Tibial artery (tissue), 4 donors: ENCODE results near the gene ITPKA.
A peak's percentile ranks its signal among the peaks of the same experiment; 100 is the strongest.

Source experiments
- DNase-seq, 2 donors: peaks; one replicate each; pipeline ENCODE4 v3.0.0-alpha.2; 2019
- H3K27ac ChIP-seq, 2 donors: fragments of 200-600 bp; sonication (generic) in 1 of 2; 1 replicate in 1 of 2; 2 replicates in 1 of 2; pipeline ENCODE4 v1.5.1; 2018 to 2019; ENCODE audit warnings: mild to moderate bottlenecking in 1 of 2
- H3K27me3 ChIP-seq, 2 donors: fragments of 200-600 bp; sonication (generic) in 1 of 2; one replicate each; pipeline versions ENCODE4 v1.5.1 to v1.6.0; 2016 to 2019
- H3K36me3 ChIP-seq, 3 donors: fragments of 200-600 bp; sonication (generic) in 2 of 3; one replicate each; pipeline ENCODE4 v1.5.1; 2016 to 2019; ENCODE audit warnings: mild to moderate bottlenecking in 2 of 3
- H3K4me1 ChIP-seq, 4 donors: fragments of 200-600 bp; sonication (generic) in 2 of 4; 1 replicate in 3 of 4; 2 replicates in 1 of 4; pipeline ENCODE4 v1.5.1; 2016 to 2019
- H3K4me3 ChIP-seq, 2 donors: fragments of 200-600 bp; sonication (generic) in 1 of 2; 1 replicate in 1 of 2; 2 replicates in 1 of 2; pipeline ENCODE4 v1.5.1; 2018 to 2019; ENCODE audit warnings: mild to moderate bottlenecking in 2 of 2
- H3K9me3 ChIP-seq, 3 donors: fragments of 200-600 bp; sonication (generic) in 1 of 3; one replicate each; pipeline ENCODE4 v1.5.1; 2016 to 2019
- CTCF ChIP-seq, 2 experiments: fragments of 200-600 bp in 1 of 2; fragments of 450-650 bp in 1 of 2; IDR thresholded peaks; one replicate each; pipeline ENCODE4 v1.5.1; 2017 to 2019; ENCODE audit warnings: antibody characterized with exemption in 2 of 2, mild to moderate bottlenecking in 1 of 2, moderate library complexity in 1 of 2
- intact Hi-C: fragments of 100-400 bp; cut with DNase I; formaldehyde crosslinking; loops from one replicate; pipeline ENCODE4 v1.15.0; 2023; ENCODE audit warnings: low total_unique reads

Gene ITPKA

GRCh38 chr15:41544650-41545015, 51.0 kb downstream of the ITPKA start:
- intact Hi-C loops = no loop called here

GRCh38 chr15:41545218-41545617, 51.5 kb downstream of the ITPKA start:
- no peak for TF ChIP-seq CTCF (IDR thresholded peaks at IDR 0.05)
- peaks cover 0 to 11% (median 5%) of the 10 kb centered on the region in 4 donors for H3K4me1 ChIP-seq
- DNase-seq = no peak
- H3K36me3 ChIP-seq = no peaks in the 10 kb centered on the region
- no peaks in the 10 kb centered on the region for H3K27me3 ChIP-seq
- no peak overlapping the region for H3K27ac ChIP-seq
- no peak overlapping the region for H3K4me3 ChIP-seq
- intact Hi-C loops = no loop called here
- no peaks in the 10 kb centered on the region for H3K9me3 ChIP-seq

More at GRCh38 chr15:41544650-41545015, 51.0 kb downstream of the ITPKA start:
- no peak for TF ChIP-seq CTCF (IDR thresholded peaks at IDR 0.05)
- Histone ChIP-seq H3K36me3 (no peaks in the 10 kb centered on the region), H3K4me1 (peaks cover 0 to 11% (median 5%) of the 10 kb centered on the region in 4 donors), H3K4me3 (peak overlapping the region; percentile 68 to 81), H3K9me3 (no peaks in the 10 kb centered on the region), H3K27ac (peak overlapping the region in 1 of 2 donors; percentile 83), H3K27me3 (no peaks in the 10 kb centered on the region)
- peak in 1 of 2 donors; percentile 43 for DNase-seq

GRCh38 chr15:41546851-41547786, 53.4 kb downstream of the ITPKA start:
- no peak overlapping the region for H3K27ac ChIP-seq
- no peaks in the 10 kb centered on the region for H3K27me3 ChIP-seq
- peaks cover 0 to 11% (median 5%) of the 10 kb centered on the region in 4 donors for H3K4me1 ChIP-seq
- intact Hi-C loops = no loop called here
- H3K9me3 ChIP-seq = no peaks in the 10 kb centered on the region
- H3K4me3 ChIP-seq = no peak overlapping the region
- no peaks in the 10 kb centered on the region for H3K36me3 ChIP-seq
- TF ChIP-seq CTCF (IDR thresholded peaks at IDR 0.05) = no peak
- DNase-seq = no peak

GRCh38 chr15:41550066-41550775, 56.5 kb downstream of the ITPKA start:
- Histone ChIP-seq H3K27ac (no peak overlapping the region), H3K36me3 (no peaks in the 10 kb centered on the region), H3K9me3 (no peaks in the 10 kb centered on the region), H3K4me3 (no peak overlapping the region), H3K27me3 (no peaks in the 10 kb centered on the region), H3K4me1 (no peaks in the 10 kb centered on the region)
- intact Hi-C loops = no loop called here
- no peak for DNase-seq
- TF ChIP-seq CTCF (IDR thresholded peaks at IDR 0.05) = no peak
